Erythroblast (primary cell): ENCODE results near the gene ANAPC1.

Experiments used
- GATA1 ChIP-seq: IDR thresholded peaks from 2 replicates; pipeline ENCODE4 v1.6.1; 2011; ENCODE audit warnings: low read depth, mild to moderate bottlenecking, control low read depth, low read length, moderate library complexity
- POLR2A ChIP-seq: IDR thresholded peaks from 2 replicates; pipeline ENCODE4 v1.6.1; 2011; ENCODE audit warnings: mild to moderate bottlenecking, low read length

- TF ChIP-seq POLR2A = no peak
- TF ChIP-seq GATA1 = no peak
These were observed 28.6 kb upstream of the ANAPC1 start for GRCh38 chr2:111912547-111912946.
